ENCODE results near the gene PRMT2. TPM values are rescaled to one million over a fixed set of nuclear protein-coding genes. Genes with fewer than 3 reads are reported as not detected.
A peak's percentile ranks its signal among the peaks of the same experiment; 100 is the strongest.
"Not testable (repeated sequence)": the region's sequence is repeated elsewhere in the genome, so short reads cannot be mapped to it uniquely, and the experiment has no call there.

Gene PRMT2
- total RNA-seq, 1 experiment from 2014 or later: 114 TPM

GRCh38 chr21:46661642-46662366, 26.3 kb downstream of the PRMT2 start:
- Histone ChIP-seq H3K4me1 (replicated peaks) (peaks cover 22% of the 10 kb centered on the region), H3K27ac (no peak overlapping the region), H3K36me3 (peaks cover 57% of the 10 kb centered on the region), H3K9me3 (replicated peaks) (no peaks in the 10 kb centered on the region), H3K4me3 (peak overlapping the region; percentile 33), H3K27me3 (replicated peaks) (no peaks in the 10 kb centered on the region)
- DNase-seq (ENCODE audit: low read depth in 1 of 2, low spot score in 2 of 2): no peak

- Histone ChIP-seq H3K27ac (no peak overlapping the region), H3K9me3 (replicated peaks) (no peaks in the 10 kb centered on the region), H3K36me3 (peaks cover 52% of the 10 kb centered on the region), H3K27me3 (replicated peaks) (no peaks in the 10 kb centered on the region), H3K4me1 (replicated peaks) (peaks cover 27% of the 10 kb centered on the region), H3K4me3 (no peak overlapping the region)
- no peak for DNase-seq (ENCODE audit: low read depth in 1 of 2, low spot score in 2 of 2)
Observed at GRCh38 chr21:46662367-46662654, 26.8 kb downstream of the PRMT2 start.

DNA sequence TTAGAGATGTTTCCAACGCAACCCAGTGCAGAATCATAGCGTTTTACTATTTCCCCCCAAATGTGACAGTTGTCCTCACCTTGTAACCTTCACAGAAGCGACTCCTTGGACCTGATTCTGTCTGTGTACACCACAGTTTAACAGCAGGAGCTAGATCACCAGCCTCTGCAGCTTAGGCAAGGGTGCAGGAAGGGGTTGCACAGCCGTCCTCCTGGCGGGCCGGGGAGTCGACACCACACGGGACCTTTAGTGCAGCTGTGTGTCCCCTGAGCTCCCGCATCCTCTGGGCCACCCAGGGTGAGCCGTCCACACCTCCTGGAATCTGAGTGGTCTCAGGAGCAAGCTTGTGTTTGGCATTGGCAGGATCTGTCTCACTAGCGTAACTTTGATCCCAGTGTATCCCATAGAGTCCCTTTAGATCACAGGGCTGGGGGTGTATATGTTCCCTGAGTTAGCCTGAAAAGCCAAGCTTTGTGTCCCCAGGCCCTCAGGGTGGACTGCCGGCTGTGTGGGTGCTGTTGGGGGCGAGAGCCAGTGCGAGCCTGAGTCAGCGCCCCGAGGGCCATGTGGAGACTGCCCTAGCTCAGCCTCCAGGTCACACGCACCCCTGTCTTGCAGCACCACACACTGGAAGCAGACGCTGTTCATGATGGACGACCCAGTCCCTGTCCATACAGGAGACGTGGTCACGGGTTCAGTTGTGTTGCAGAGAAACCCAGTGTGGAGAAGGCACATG, 27.5 kb downstream of the PRMT2 start:
- peaks cover 32% of the 10 kb centered on the region for H3K4me1 ChIP-seq (replicated peaks)
- DNase-seq (ENCODE audit: low read depth in 1 of 2, low spot score in 2 of 2): no peak
- H3K4me3 ChIP-seq: no peak overlapping the region
- no peaks in the 10 kb centered on the region for H3K9me3 ChIP-seq (replicated peaks)
- H3K27ac ChIP-seq: no peak overlapping the region
- peaks cover 47% of the 10 kb centered on the region for H3K36me3 ChIP-seq
- no peaks in the 10 kb centered on the region for H3K27me3 ChIP-seq (replicated peaks)

DNA sequence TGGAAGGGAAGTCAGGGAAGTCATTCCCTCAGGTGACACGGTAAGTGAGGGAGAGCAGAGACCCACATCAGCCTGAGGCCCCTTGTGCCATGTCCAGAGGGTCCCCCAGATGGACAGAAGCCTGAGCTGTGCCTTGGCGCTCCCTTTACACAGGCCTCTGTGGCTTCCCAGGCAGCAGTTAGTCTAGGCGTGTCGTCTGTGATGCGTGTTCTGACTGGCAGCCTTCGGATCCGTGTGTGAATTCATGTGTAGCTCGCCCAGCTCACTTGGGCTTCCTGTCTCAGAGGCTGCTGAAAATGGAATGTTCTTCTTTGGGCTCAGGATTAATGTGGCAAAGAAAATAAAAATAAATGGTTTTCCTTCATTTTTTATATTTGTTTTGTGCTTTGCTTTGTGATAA, 28.3 kb downstream of the PRMT2 start:
- no peaks in the 10 kb centered on the region for H3K9me3 ChIP-seq (replicated peaks)
- no peak overlapping the region for H3K4me3 ChIP-seq
- peaks cover 45% of the 10 kb centered on the region for H3K36me3 ChIP-seq
- no peaks in the 10 kb centered on the region for H3K27me3 ChIP-seq (replicated peaks)
- no peak for DNase-seq (ENCODE audit: low read depth in 1 of 2, low spot score in 2 of 2)
- peaks cover 36% of the 10 kb centered on the region for H3K4me1 ChIP-seq (replicated peaks)
- H3K27ac ChIP-seq: no peak overlapping the region

- Histone ChIP-seq H3K9me3 (replicated peaks) (no peaks in the 10 kb centered on the region), H3K36me3 (peaks cover 39% of the 10 kb centered on the region), H3K27me3 (replicated peaks) (no peaks in the 10 kb centered on the region), H3K4me3 (no peak overlapping the region), H3K27ac (no peak overlapping the region), H3K4me1 (replicated peaks) (peaks cover 36% of the 10 kb centered on the region)
- DNase-seq (ENCODE audit: low read depth in 1 of 2, low spot score in 2 of 2): no peak
Observed at GRCh38 chr21:46664316-46664995, 29.0 kb downstream of the PRMT2 start.

GRCh38 chr21:46665566-46665965, 30.1 kb downstream of the PRMT2 start:
- Histone ChIP-seq H3K27me3 (replicated peaks) (no peaks in the 10 kb centered on the region), H3K4me1 (replicated peaks) (peaks cover 36% of the 10 kb centered on the region), H3K4me3 (no peak overlapping the region), H3K9me3 (replicated peaks) (no peaks in the 10 kb centered on the region), H3K27ac (no peak overlapping the region), H3K36me3 (peaks cover 34% of the 10 kb centered on the region)
- DNase-seq (ENCODE audit: low read depth in 1 of 2, low spot score in 2 of 2): no peak

GRCh38 chr21:46666941-46667740, 31.7 kb downstream of the PRMT2 start:
- Histone ChIP-seq H3K9me3 (replicated peaks) (no peaks in the 10 kb centered on the region), H3K27me3 (replicated peaks) (no peaks in the 10 kb centered on the region), H3K4me3 (peak overlapping the region; percentile 51), H3K4me1 (replicated peaks) (peaks cover 30% of the 10 kb centered on the region), H3K27ac (no peak overlapping the region), H3K36me3 (peaks cover 25% of the 10 kb centered on the region)
- DNase-seq (ENCODE audit: low read depth in 1 of 2, low spot score in 2 of 2): peak in 1 of 2 experiments; percentile 55

GRCh38 chr21:46667741-46668380, 32.4 kb downstream of the PRMT2 start:
- Histone ChIP-seq H3K4me1 (replicated peaks) (peaks cover 23% of the 10 kb centered on the region), H3K4me3 (peak overlapping the region; percentile 51), H3K27ac (no peak overlapping the region), H3K36me3 (peaks cover 21% of the 10 kb centered on the region), H3K9me3 (replicated peaks) (no peaks in the 10 kb centered on the region), H3K27me3 (replicated peaks) (no peaks in the 10 kb centered on the region)
- peak in 1 of 2 experiments; percentile 66 for DNase-seq (ENCODE audit: low read depth in 1 of 2, low spot score in 2 of 2)

DNA sequence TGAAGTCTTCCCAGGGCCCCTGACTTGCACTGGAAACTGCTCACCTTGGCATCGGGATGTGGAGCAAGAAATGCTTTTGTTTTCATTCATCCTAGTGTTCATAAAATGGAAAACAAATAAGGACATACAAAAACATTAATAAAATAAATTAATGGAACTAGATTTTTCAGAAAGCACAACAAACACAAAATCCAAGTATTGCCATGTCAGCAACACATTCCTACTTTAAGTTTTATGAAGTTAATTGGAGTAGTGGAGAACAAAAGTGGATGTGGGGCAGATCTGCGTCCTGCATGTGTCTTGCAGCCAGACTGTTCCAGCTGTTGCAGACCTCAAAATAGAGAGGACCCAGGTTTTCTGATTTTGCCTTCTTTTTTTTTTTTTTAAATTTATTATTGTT, 32.9 kb downstream of the PRMT2 start:
- Histone ChIP-seq H3K27me3 (replicated peaks) (no peaks in the 10 kb centered on the region), H3K9me3 (replicated peaks) (no peaks in the 10 kb centered on the region), H3K36me3 (peaks cover 16% of the 10 kb centered on the region), H3K27ac (no peak overlapping the region), H3K4me3 (peak overlapping the region; percentile 51), H3K4me1 (replicated peaks) (peaks cover 21% of the 10 kb centered on the region)
- DNase-seq (ENCODE audit: low read depth in 1 of 2, low spot score in 2 of 2): no peak

- DNase-seq (ENCODE audit: low read depth in 1 of 2, low spot score in 2 of 2); H3K4me3 ChIP-seq; H3K27ac ChIP-seq; H3K27me3 ChIP-seq (replicated peaks); H3K9me3 ChIP-seq (replicated peaks): not testable (repeated sequence)
- H3K4me1 ChIP-seq (replicated peaks): peaks cover 21% of the 10 kb centered on the region
- peaks cover 13% of the 10 kb centered on the region for H3K36me3 ChIP-seq
Observed at GRCh38 chr21:46668904-46669303, 33.4 kb downstream of the PRMT2 start.

DNA sequence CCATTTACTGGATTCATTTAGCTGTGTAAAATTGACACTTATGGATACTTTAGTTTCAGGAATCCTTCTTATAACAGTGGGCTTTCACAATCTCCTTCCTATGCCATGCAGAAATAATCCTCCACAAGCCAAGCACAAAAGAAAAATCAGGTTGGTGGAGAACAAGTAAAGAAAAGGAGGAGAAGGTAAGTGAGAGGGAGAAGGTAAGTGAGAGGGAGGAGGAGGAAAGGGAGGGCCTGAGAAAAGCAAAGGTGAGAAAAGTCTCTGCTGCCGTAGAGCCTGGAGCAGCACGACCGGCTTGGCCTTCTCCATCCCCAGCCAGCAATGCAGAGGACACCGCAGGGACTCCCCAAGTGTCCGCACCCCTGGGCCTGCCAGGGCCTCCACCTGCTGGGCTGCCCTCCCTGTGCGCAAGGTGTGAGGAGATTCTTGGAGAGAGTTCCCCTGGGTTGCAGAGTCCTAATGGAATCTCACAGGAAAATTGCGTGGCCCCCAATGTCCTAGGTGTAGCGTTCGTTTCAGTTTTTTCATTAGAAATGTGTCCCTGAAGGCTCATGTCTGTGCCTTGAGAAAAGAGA, 39.0 kb downstream of the PRMT2 start:
- Histone ChIP-seq H3K9me3 (replicated peaks) (no peaks in the 10 kb centered on the region), H3K4me3 (no peak overlapping the region), H3K27me3 (replicated peaks) (no peaks in the 10 kb centered on the region), H3K27ac (no peak overlapping the region), H3K4me1 (replicated peaks) (no peaks in the 10 kb centered on the region), H3K36me3 (no peaks in the 10 kb centered on the region)
- DNase-seq (ENCODE audit: low read depth in 1 of 2, low spot score in 2 of 2): no peak

GRCh38 chr21:46675595-46676280, 40.3 kb downstream of the PRMT2 start:
- Histone ChIP-seq H3K9me3 (replicated peaks) (no peaks in the 10 kb centered on the region), H3K27ac (no peak overlapping the region), H3K4me3 (no peak overlapping the region), H3K4me1 (replicated peaks) (no peaks in the 10 kb centered on the region), H3K27me3 (replicated peaks) (no peaks in the 10 kb centered on the region), H3K36me3 (no peaks in the 10 kb centered on the region)
- no peak for DNase-seq (ENCODE audit: low read depth in 1 of 2, low spot score in 2 of 2)
